Measurements from ENCODE around the gene PPFIBP2.

The PPFIBP2 gene

GRCh38 chr11:7513234-7514098 is at the start of gene PPFIBP2:
TSS of gene PPFIBP2 (plus strand) at chr11:7513999. CDS start at chr11:7549476, 35,477 bp downstream.
- no peak for FAIRE-seq

- FAIRE-seq: no peak
Measured at GRCh38 chr11:7467652-7468051, 46.1 kb upstream of the PPFIBP2 start.

- no peak for FAIRE-seq
Measured at GRCh38 chr11:7469351-7469865, 44.4 kb upstream of the PPFIBP2 start.

GRCh38 chr11:7471071-7471470 is 42.7 kb upstream of the PPFIBP2 start:
- FAIRE-seq: no peak

- FAIRE-seq: no peak
Measured at GRCh38 chr11:7473717-7474116, 40.1 kb upstream of the PPFIBP2 start.

GRCh38 chr11:7480113-7480512 is 33.7 kb upstream of the PPFIBP2 start:
- FAIRE-seq: no peak

GRCh38 chr11:7484131-7484530 is 29.7 kb upstream of the PPFIBP2 start:
- no peak for FAIRE-seq

GRCh38 chr11:7484645-7485044 is 29.2 kb upstream of the PPFIBP2 start:
- FAIRE-seq: no peak

GRCh38 chr11:7485186-7486097 is 28.4 kb upstream of the PPFIBP2 start, which contains the start of gene OLFML1:
TSS of gene OLFML1 (plus strand) at chr11:7485506. CDS start at chr11:7485876, 370 bp downstream.
- FAIRE-seq: no peak

GRCh38 chr11:7486098-7486780 is 27.6 kb upstream of the PPFIBP2 start:
- no peak for FAIRE-seq

GRCh38 chr11:7486781-7487140 is 27.0 kb upstream of the PPFIBP2 start:
- no peak for FAIRE-seq

GRCh38 chr11:7487360-7487759 is 26.4 kb upstream of the PPFIBP2 start:
- no peak for FAIRE-seq

GRCh38 chr11:7488681-7489080 is 25.1 kb upstream of the PPFIBP2 start:
- FAIRE-seq: no peak

- no peak for FAIRE-seq
Measured at GRCh38 chr11:7489376-7489775, 24.4 kb upstream of the PPFIBP2 start.

- FAIRE-seq: no peak
Measured at GRCh38 chr11:7490054-7490453, 23.7 kb upstream of the PPFIBP2 start.

- FAIRE-seq: no peak
Measured at GRCh38 chr11:7490535-7490934, 23.3 kb upstream of the PPFIBP2 start.

- no peak for FAIRE-seq
Measured at GRCh38 chr11:7492253-7492652, 21.5 kb upstream of the PPFIBP2 start.

GRCh38 chr11:7493670-7494069 is 20.1 kb upstream of the PPFIBP2 start:
- no peak for FAIRE-seq

GRCh38 chr11:7494086-7494745 is 19.6 kb upstream of the PPFIBP2 start:
- no peak for FAIRE-seq

GRCh38 chr11:7495882-7496551 is 17.8 kb upstream of the PPFIBP2 start:
- no peak for FAIRE-seq

GRCh38 chr11:7498193-7498592 is 15.6 kb upstream of the PPFIBP2 start:
- FAIRE-seq: no peak

GRCh38 chr11:7499081-7499480 is 14.7 kb upstream of the PPFIBP2 start:
- no peak for FAIRE-seq
